H1 (cell line): ENCODE results near the gene CEP76. TPM values are rescaled to one million over a fixed set of nuclear protein-coding genes. Genes with fewer than 3 reads are reported as not detected.

ENCODE experiments used
- CTCF ChIA-PET: fragments of 300-600 bp; sonication (Branson Sonifier 250); formaldehyde crosslinking; loops from one replicate; lab custom pipeline; 2021; ENCODE audit not compliant: partially characterized antibody; lab: Charles Lee
- POLR2A ChIA-PET: fragments of 300-600 bp; sonication (Branson Sonifier 250); formaldehyde crosslinking; loops from one replicate; lab custom pipeline; 2021; ENCODE audit warnings: inconsistent platforms; ENCODE audit not compliant: partially characterized antibody; lab: Charles Lee
- DNase-seq, 2 experiments: peaks; one replicate each; pipeline versions ENCODE4 v3.0.0 to v3.0.0-alpha.2; 2010 to 2022; ENCODE audit warnings: low spot score in 2 of 2, low read depth in 1 of 2, mixed read lengths in 1 of 2
- FAIRE-seq: peaks from 2 replicates; lab custom pipeline; 2011; peaks lifted over from hg19 to GRCh38; lab: Jason Lieb, UNC
- H2AFZ ChIP-seq: 2 replicates; pipeline ENCODE4 v1.8.1; 2012; ENCODE audit warnings: low read length, inconsistent platforms
- H2AK5ac ChIP-seq: 2 replicates; pipeline ENCODE4 v1.6.1; 2013; ENCODE audit warnings: low read depth, low read length
- H2BK120ac ChIP-seq: replicated peaks from 2 replicates; pipeline ENCODE3; 2013; ENCODE audit warnings: low read depth, low read length, inconsistent platforms
- H2BK12ac ChIP-seq: 2 replicates; pipeline ENCODE4 v1.6.1; 2013; ENCODE audit warnings: low read depth, low read length
- H2BK15ac ChIP-seq: 2 replicates; pipeline ENCODE4 v1.6.1; 2013; ENCODE audit warnings: low read length
- H2BK20ac ChIP-seq: 2 replicates; pipeline ENCODE4 v1.6.1; 2013; ENCODE audit warnings: low read length
- H2BK5ac ChIP-seq: 2 replicates; pipeline ENCODE4 v1.6.1; 2013; ENCODE audit warnings: low read depth, low read length
- H3K14ac ChIP-seq: 2 replicates; pipeline ENCODE4 v1.6.1; 2013; ENCODE audit warnings: inconsistent platforms; ENCODE audit not compliant: insufficient read length
- H3K18ac ChIP-seq: 2 replicates; pipeline ENCODE4 v1.6.1; 2013; ENCODE audit warnings: low read length; ENCODE audit errors: extremely low read depth
- H3K23ac ChIP-seq: 2 replicates; pipeline ENCODE4 v1.6.1; 2013; ENCODE audit warnings: inconsistent platforms; ENCODE audit not compliant: insufficient read length
- H3K23me2 ChIP-seq: 2 replicates; pipeline ENCODE4 v1.6.1; 2013; ENCODE audit warnings: low read depth, low read length
- H3K27ac ChIP-seq: 2 replicates; pipeline ENCODE4 v1.6.1; 2011; ENCODE audit warnings: low read depth, low read length, inconsistent platforms
- H3K27me3 ChIP-seq, 4 experiments: replicated peaks in 1 of 4; 1 replicate in 1 of 4; 2 replicates in 3 of 4; pipeline versions ENCODE4 v1.6.1 to v1.8.1; 2011 to 2013; ENCODE audit warnings: low read length in 3 of 4, mild to moderate bottlenecking in 3 of 4, inconsistent platforms in 2 of 4, mixed read lengths in 2 of 4, moderate library complexity in 1 of 4; ENCODE audit not compliant: control insufficient read depth in 3 of 4, insufficient read depth in 3 of 4; ENCODE audit errors: extremely low read depth in 1 of 4
- H3K36me3 ChIP-seq, 4 experiments: 2 replicates each; pipeline versions ENCODE4 v1.6.1 to v1.8.1; 2011 to 2013; ENCODE audit warnings: mild to moderate bottlenecking in 4 of 4, low read length in 3 of 4, moderate library complexity in 2 of 4, control low read depth in 1 of 4, inconsistent platforms in 1 of 4; ENCODE audit not compliant: insufficient read depth in 4 of 4, control insufficient read depth in 2 of 4
- H3K4ac ChIP-seq: replicated peaks from 2 replicates; pipeline ENCODE3; 2013; ENCODE audit warnings: low read length, low read depth, mixed read lengths, inconsistent platforms; ENCODE audit not compliant: insufficient read length
- H3K4me1 ChIP-seq, 4 experiments: replicated peaks in 1 of 4; 1 replicate in 1 of 4; 2 replicates in 3 of 4; pipeline versions ENCODE4 v1.6.1 to v1.8.1; 2011 to 2013; ENCODE audit warnings: low read length in 3 of 4, inconsistent platforms in 2 of 4, mixed read lengths in 1 of 4; ENCODE audit not compliant: insufficient read depth in 4 of 4, control insufficient read depth in 3 of 4
- H3K4me2 ChIP-seq, 2 experiments: 2 replicates each; pipeline versions ENCODE4 v1.6.1 to v1.8.1; 2011 to 2013; ENCODE audit warnings: low read depth in 2 of 2, low read length in 2 of 2, control low read depth in 1 of 2, inconsistent platforms in 1 of 2, mild to moderate bottlenecking in 1 of 2; ENCODE audit not compliant: insufficient read depth in 1 of 2
- H3K4me3 ChIP-seq, 4 experiments: fragments of 200-600, 300-600 bp in 1 of 4; sonication (generic), shearing (Covaris generic), sonication (Bioruptor Twin) in 1 of 4; 2 replicates each; pipeline versions ENCODE4 v1.5.1 to v1.8.1; 2011 to 2016; ENCODE audit warnings: low read length in 4 of 4, low read depth in 3 of 4, control low read depth in 2 of 4, inconsistent platforms in 2 of 4, mild to moderate bottlenecking in 2 of 4, mixed read lengths in 1 of 4, moderate library complexity in 1 of 4; ENCODE audit not compliant: insufficient read depth in 2 of 4; ENCODE audit errors: extremely low read depth in 1 of 4
- H3K56ac ChIP-seq: replicated peaks from 2 replicates; pipeline ENCODE3; 2013; ENCODE audit warnings: low read depth, mild to moderate bottlenecking, mixed read lengths, low read length, inconsistent platforms; ENCODE audit not compliant: insufficient read length
- H3K79me1 ChIP-seq: 2 replicates; pipeline ENCODE4 v1.6.1; 2013; ENCODE audit warnings: low read depth, low read length, control low read depth
- H3K79me2 ChIP-seq, 2 experiments: 2 replicates each; pipeline versions ENCODE4 v1.6.1 to v1.8.1; 2012 to 2013; ENCODE audit warnings: low read length in 2 of 2, mild to moderate bottlenecking in 2 of 2, inconsistent platforms in 1 of 2; ENCODE audit not compliant: insufficient read depth in 2 of 2, control insufficient read depth in 1 of 2
- H3K9ac ChIP-seq, 4 experiments: replicated peaks in 1 of 4; 1 replicate in 1 of 4; 2 replicates in 3 of 4; pipeline versions ENCODE4 v1.6.1 to v1.8.1; 2011 to 2013; ENCODE audit warnings: low read depth in 3 of 4, low read length in 3 of 4, control low read depth in 2 of 4, mild to moderate bottlenecking in 2 of 4, moderate library complexity in 2 of 4, inconsistent platforms in 1 of 4; ENCODE audit errors: extremely low read depth in 1 of 4
- H3K9me3 ChIP-seq, 2 experiments: 2 replicates each; pipeline versions ENCODE4 v1.6.1 to v1.8.1; 2012 to 2013; ENCODE audit warnings: mild to moderate bottlenecking in 2 of 2, moderate library complexity in 2 of 2, control low read depth in 1 of 2, inconsistent platforms in 1 of 2, low read depth in 1 of 2, low read length in 1 of 2, mixed read lengths in 1 of 2; ENCODE audit not compliant: insufficient read depth in 2 of 2
- H4K20me1 ChIP-seq, 2 experiments: replicated peaks in 1 of 2; 2 replicates each; pipeline versions ENCODE3 to v1.8.1; 2011 to 2013; ENCODE audit warnings: inconsistent platforms in 2 of 2, low read length in 2 of 2, mild to moderate bottlenecking in 1 of 2; ENCODE audit not compliant: insufficient read depth in 2 of 2, control insufficient read depth in 1 of 2
- H4K5ac ChIP-seq: 2 replicates; pipeline ENCODE4 v1.6.1; 2013; ENCODE audit warnings: low read length, low read depth, mixed read lengths, inconsistent platforms; ENCODE audit not compliant: insufficient read length
- H4K8ac ChIP-seq: 2 replicates; pipeline ENCODE4 v1.8.0; 2013; ENCODE audit warnings: mild to moderate bottlenecking, moderate library complexity, low read length, inconsistent platforms; ENCODE audit not compliant: insufficient read depth; ENCODE audit errors: extremely low read depth
- H4K91ac ChIP-seq: replicated peaks from 2 replicates; pipeline ENCODE3; 2013; ENCODE audit warnings: low read length, mixed read lengths, inconsistent platforms; ENCODE audit not compliant: insufficient read length
- MAFK ChIP-seq: IDR thresholded peaks from 2 replicates; pipeline ENCODE4 v1.6.1; 2012; ENCODE audit warnings: low read depth, mild to moderate bottlenecking, improper control_type of control experiment, low read length
- WGBS, 2 experiments: shearing (Covaris generic) in 1 of 2; methylation state at CpG; one replicate each; pipeline versions ENCODE4 v1.1.6 to v1.1.7; 2013 to 2015; ENCODE audit warnings: low lambda C conversion rate in 2 of 2, mixed read lengths in 2 of 2, inconsistent platforms in 1 of 2, low coverage in 1 of 2, missing lambda C conversion rate in 1 of 2; ENCODE audit not compliant: insufficient replicate concordance in 2 of 2, insufficient coverage in 1 of 2, insufficient read length in 1 of 2; ENCODE audit errors: extremely low coverage in 1 of 2, missing lambda C conversion rate in 1 of 2; 5-methylcytosine and 5-hydroxymethylcytosine counted together
- polyA plus RNA-seq, 7 experiments: library from polyadenylated mRNA; depleted of rRNA in 3 of 7; stranded (reverse) in 5 of 7; unstranded in 2 of 7; fragments of >200 nt in 5 of 7; fragments of 200-250 nt in 2 of 7; gene quantifications; 1 replicate in 5 of 7; 2 replicates in 1 of 7; 4 replicates in 1 of 7; pipeline versions ENCODE4 v1.2.1 to v1.2.3, GENCODE V29; 2011 to 2013; ENCODE audit warnings: missing spikeins in 2 of 7, mixed read lengths in 2 of 7
- total RNA-seq: library from RNA; stranded (reverse); fragmentation: NEBNext Ultra II Directional; extraction: Animal tissue kit (Norgen Biotek cat#: 25700); gene quantifications from 2 replicates; pipeline ENCODE4 v1.2.1, GENCODE V29; 2021
- TF ChIP-seq, protein P1 (sequence below): IDR thresholded peaks from 2 replicates; pipeline ENCODE4 v1.6.1; 2012; ENCODE audit warnings: inconsistent platforms
- TF ChIP-seq, protein P2 (sequence below): IDR thresholded peaks from 2 replicates; pipeline ENCODE4 v1.6.1; 2012; ENCODE audit warnings: inconsistent platforms

CEP76 gene
- total and polyA plus RNA-seq, 2 of the 8 experiments (the other 6 are each of a cell fraction or from before 2014, with no cell fraction given) = 9.0 to 18.1 TPM

DNA sequence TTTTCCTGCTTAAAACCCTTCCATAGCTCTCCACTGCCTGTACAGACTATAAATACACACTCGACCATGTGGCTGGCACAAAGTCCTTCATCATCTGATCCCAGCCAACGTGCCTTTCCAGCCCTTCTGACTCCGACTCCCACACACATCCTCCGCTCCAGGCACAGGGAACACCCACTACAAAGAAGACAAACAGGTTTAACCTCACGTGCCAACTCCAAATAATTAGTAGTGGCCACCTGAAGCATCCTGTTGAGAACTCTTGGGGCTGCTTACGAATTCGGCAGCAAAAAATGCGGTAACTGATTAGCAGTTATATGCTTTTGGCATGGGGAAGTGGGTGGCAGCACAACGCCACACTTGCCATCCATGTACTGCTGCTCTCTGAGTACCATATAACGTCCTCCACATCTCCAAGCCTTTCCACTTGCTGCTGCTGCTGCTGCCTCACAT is 56.7 kb downstream of the CEP76 start:
- H4K91ac ChIP-seq = no peak overlapping the region
- WGBS, 2 experiments = 66% methylated on average over 10 of the region's 10 CpGs; no CpG with 5 or more reads in 1 of the 2 experiments
- no peak overlapping the region for H3K4me3 ChIP-seq
- H3K27ac ChIP-seq = no peak overlapping the region
- H2BK15ac ChIP-seq = peak overlapping the region; percentile 62; the same call in 1 of the 2 replicates
- H3K27me3 ChIP-seq = no peaks in the 10 kb centered on the region
- H3K14ac ChIP-seq = no peak overlapping the region
- H3K56ac ChIP-seq = no peak overlapping the region
- peak overlapping the region; percentile 11; the same call in 1 of the 2 replicates for H2AK5ac ChIP-seq
- H3K23me2 ChIP-seq = peaks cover 2% of the 10 kb centered on the region; the same call in 1 of the 2 replicates
- TF ChIP-seq, protein P1, sequence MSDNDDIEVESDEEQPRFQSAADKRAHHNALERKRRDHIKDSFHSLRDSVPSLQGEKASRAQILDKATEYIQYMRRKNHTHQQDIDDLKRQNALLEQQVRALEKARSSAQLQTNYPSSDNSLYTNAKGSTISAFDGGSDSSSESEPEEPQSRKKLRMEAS = 0 out of 2 replicates have a peak, but pooled peaks have one; percentile 15
- TF ChIP-seq MAFK = no peak
- TF ChIP-seq, protein P2, sequence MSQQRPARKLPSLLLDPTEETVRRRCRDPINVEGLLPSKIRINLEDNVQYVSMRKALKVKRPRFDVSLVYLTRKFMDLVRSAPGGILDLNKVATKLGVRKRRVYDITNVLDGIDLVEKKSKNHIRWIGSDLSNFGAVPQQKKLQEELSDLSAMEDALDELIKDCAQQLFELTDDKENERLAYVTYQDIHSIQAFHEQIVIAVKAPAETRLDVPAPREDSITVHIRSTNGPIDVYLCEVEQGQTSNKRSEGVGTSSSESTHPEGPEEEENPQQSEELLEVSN = peak; percentile 25; the same call in 1 of the 2 replicates
- FAIRE-seq = no peak
- no peaks in the 10 kb centered on the region for H3K79me1 ChIP-seq
- no peak overlapping the region for H3K23ac ChIP-seq
- no peak overlapping the region for H2BK120ac ChIP-seq
- no peak overlapping the region for H4K5ac ChIP-seq
- no peak overlapping the region for H2AFZ ChIP-seq
- no peak overlapping the region for H2BK5ac ChIP-seq
- H2BK12ac ChIP-seq = peak overlapping the region; percentile 87; the same call in 1 of the 2 replicates
- peak overlapping the region; percentile 81 for H3K18ac ChIP-seq
- H3K4me1 ChIP-seq = peaks cover 4 to 11% (median 7%) of the 10 kb centered on the region in 4 experiments
- no peak overlapping the region for H4K8ac ChIP-seq
- no peaks in the 10 kb centered on the region for H4K20me1 ChIP-seq
- H3K9me3 ChIP-seq = no peaks in the 10 kb centered on the region
- DNase-seq = no peak
- ChIA-PET CTCF (interaction anchor here (1.6 kb wide), 1 partner anchor 13 kb away, joined by 5 read pairs; no protein-coding TSS in a partner anchor), POLR2A (no interaction called here)
- peak overlapping the region; percentile 64; the same call in 1 of the 2 replicates for H2BK20ac ChIP-seq
- peak overlapping the region; percentile 24 to 59; a peak in 3 of 4 replicates for H3K4me2 ChIP-seq
- H3K4ac ChIP-seq = no peak overlapping the region
- no peak overlapping the region for H3K9ac ChIP-seq
- peaks cover 0 to 22% of the 10 kb centered on the region in 2 experiments; a peak in 2 of 4 replicates for H3K79me2 ChIP-seq
- H3K36me3 ChIP-seq = 0 out of 8 replicates have a peak, but pooled peaks cover 0 to 3% (median 0%) of the 10 kb centered on the region in 4 experiments
